ENCODE data around the gene CBARP. TPM values are rescaled to one million over a fixed set of nuclear protein-coding genes. Genes with fewer than 3 reads are reported as not detected.

The CBARP gene
- total and polyA plus RNA-seq, 9 of the 15 experiments (the other 6 are each of a cell fraction or from before 2014, with no cell fraction given), result 0.03 to 8.9 (median 1.2) TPM; not detected in 1

DNA sequence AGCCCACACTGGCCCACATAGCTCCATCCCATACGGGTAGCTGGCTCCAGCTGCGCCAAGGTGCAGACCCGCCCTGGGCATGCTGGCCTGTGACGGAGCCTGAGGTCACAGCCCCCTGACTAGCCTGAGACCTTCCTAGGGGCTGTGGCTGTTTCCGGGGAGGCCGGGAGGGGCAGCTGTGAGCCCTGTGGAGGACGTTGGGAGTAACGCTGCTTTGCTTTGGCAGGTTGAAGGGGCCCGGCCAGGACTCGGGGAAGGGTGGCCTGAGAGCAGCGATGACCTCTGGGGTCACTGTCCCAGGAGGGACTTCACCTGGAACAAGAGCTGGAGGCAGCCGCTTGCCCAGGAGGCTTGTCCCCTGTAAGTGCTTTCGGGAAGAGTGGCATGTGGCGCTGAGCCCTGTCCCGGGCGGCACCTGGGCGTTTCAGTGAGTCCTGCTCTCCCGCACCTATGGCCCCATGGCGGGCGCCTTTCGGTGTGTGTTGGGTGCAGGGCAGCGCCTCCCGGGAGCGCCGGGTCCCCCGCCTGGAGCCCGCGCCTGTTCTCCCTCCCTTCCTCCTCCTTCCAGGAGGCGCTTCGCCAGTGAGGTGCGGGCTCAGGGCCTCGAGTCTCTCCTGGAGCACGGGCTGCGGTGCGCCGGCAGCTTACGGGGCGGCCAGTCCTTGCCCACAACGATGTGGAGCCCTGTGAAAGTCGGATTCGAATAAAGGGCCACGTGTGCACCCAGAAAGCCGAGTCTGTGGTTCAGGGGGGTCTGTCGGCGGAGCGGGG lies 36.5 kb upstream of the CBARP start (continued):
- TF ChIP-seq ATF4 (CRISPR knock-in tag; IDR thresholded peaks at IDR 0.05), result no peak
- TF ChIP-seq NFE2L1 (tag; IDR thresholded peaks at IDR 0.05; ENCODE audit: borderline replicate concordance, low read depth), result no peak
- TF ChIP-seq MEF2D (tag; conservative IDR thresholded peaks at IDR 0.05; ENCODE audit: low read depth), result no peak
- TF ChIP-seq E4F1 (CRISPR knock-in tag; IDR thresholded peaks at IDR 0.05; ENCODE audit: borderline replicate concordance), result no peak
- no peak for TF ChIP-seq SMAD2 (IDR thresholded peaks at IDR 0.05; ENCODE audit: low read depth, low read length)
- TF ChIP-seq EP400 (IDR thresholded peaks at IDR 0.05), result no peak
- TF ChIP-seq NR2C1 (IDR thresholded peaks at IDR 0.05), result no peak
- TF ChIP-seq NR2C1 (tag; IDR thresholded peaks at IDR 0.05), result peak; percentile 20; the same call in 1 of the 2 replicates
- TF ChIP-seq ZNF253 (CRISPR knock-in tag; conservative IDR thresholded peaks at IDR 0.05), result no peak
- TF ChIP-seq CBFB (CRISPR knock-in tag; IDR thresholded peaks at IDR 0.05), result no peak
- TF ChIP-seq MTA3 (IDR thresholded peaks at IDR 0.05; ENCODE audit: borderline replicate concordance), result peak; percentile 50; the same call in 1 of the 2 replicates
- TF ChIP-seq MTF1 (CRISPR knock-in tag; IDR thresholded peaks at IDR 0.05; ENCODE audit: borderline replicate concordance), result no peak
- TF ChIP-seq MBD1 (CRISPR knock-in tag; IDR thresholded peaks at IDR 0.05), result no peak
- TF ChIP-seq ZNF143 (CRISPR knock-in tag; IDR thresholded peaks at IDR 0.05), result no peak
- no peak for TF ChIP-seq PRMT5 (CRISPR knock-in tag; IDR thresholded peaks at IDR 0.05)
- no peak for TF ChIP-seq TEAD2 (tag; IDR thresholded peaks at IDR 0.05)
- no peak for TF ChIP-seq LEF1 (IDR thresholded peaks at IDR 0.05)
- no peak for TF ChIP-seq POLR3A (IDR thresholded peaks at IDR 0.05; ENCODE audit: borderline replicate concordance, extremely low read depth, insufficient read depth, insufficient read length)
- no peak for TF ChIP-seq PPARD (CRISPR knock-in tag; IDR thresholded peaks at IDR 0.05)
- TF ChIP-seq SAP30 (IDR thresholded peaks at IDR 0.05; ENCODE audit: borderline replicate concordance, insufficient read depth, low read depth, low read length, poor library complexity, severe bottlenecking), result no peak

Data from K562 (cell line).